Measurements from ENCODE around the gene IL6. TPM values are rescaled to one million over a fixed set of nuclear protein-coding genes. Genes with fewer than 3 reads are reported as not detected.

Gene IL6
- total and polyA plus RNA-seq, 2 of the 8 experiments (the other 6 are each of a cell fraction or from before 2014, with no cell fraction given) = 0.12 to 0.41 TPM

DNA sequence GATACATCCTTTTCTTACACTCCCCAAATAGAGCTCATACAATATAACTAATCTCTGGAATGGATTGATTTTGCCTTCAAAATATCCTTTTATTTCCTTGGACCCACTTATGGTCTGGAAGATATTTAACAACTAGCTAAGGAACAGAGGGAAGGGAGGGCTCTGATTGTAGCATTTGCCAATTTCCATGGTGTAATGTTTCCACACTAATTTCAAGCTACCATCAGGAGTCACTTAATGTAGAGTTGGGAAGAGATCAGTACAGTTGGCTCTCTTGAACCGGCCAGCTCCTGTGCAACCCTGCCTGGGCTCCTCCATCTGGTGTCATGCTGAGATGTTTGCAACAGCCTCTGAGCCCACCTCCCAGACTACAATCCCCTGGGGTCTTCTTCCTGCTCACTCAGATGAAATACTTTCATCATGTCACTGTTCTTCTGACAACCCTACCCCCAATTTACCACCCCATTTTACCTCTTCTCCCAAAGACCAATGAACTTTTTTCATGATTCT, 8.0 kb upstream of the IL6 start (continued):
- no peak for TF ChIP-seq POLR2A (IDR thresholded peaks at IDR 0.05; ENCODE audit: control extremely low read depth in 1 of 2, low read depth in 2 of 2, low read length in 2 of 2)
